ENCODE results near the gene TUT4. TPM values are rescaled to one million over a fixed set of nuclear protein-coding genes. Genes with fewer than 3 reads are reported as not detected.

TUT4 gene
- total and polyA plus RNA-seq, 10 donors, result 31.7 to 120 (median 79.2) TPM

DNA sequence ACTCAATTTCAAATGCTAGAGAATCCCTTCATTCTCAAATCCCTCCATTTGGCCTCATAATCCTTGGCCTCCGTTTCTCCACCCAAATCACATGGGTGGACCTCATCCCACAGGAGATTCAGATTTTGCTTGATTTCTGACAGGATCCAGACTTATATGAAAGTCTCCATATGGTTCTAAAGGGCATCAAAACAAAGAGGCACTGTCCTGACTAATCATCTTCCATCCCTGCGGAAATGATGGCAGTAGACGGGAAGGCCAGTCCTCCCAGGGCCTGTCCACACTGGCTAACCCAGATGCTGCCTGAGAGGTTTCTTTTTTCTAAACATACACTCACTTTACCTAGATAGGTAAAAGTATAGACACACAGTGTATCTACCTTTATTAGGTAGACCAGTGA, 167.5 kb downstream of the TUT4 start:
- Histone ChIP-seq H3K9me3 (no peaks in the 10 kb centered on the region), H3K27ac (no peak overlapping the region), H3K36me3 (peaks cover 0 to 92% (median 2%) of the 10 kb centered on the region in 6 donors), H3K4me1 (no peaks in the 10 kb centered on the region), H3K4me3 (no peak overlapping the region), H3K27me3 (replicated peaks in 1 of 7) (no peaks in the 10 kb centered on the region)
- no peak for DNase-seq
- intact Hi-C loops (cut with DNase I; ENCODE audit: low total_unique reads), result no loop called here
- TF ChIP-seq POLR2AphosphoS5 (IDR thresholded peaks at IDR 0.05) (no peak), POLR2A (IDR thresholded peaks at IDR 0.05) (no peak)
- TF ChIP-seq, protein P1, sequence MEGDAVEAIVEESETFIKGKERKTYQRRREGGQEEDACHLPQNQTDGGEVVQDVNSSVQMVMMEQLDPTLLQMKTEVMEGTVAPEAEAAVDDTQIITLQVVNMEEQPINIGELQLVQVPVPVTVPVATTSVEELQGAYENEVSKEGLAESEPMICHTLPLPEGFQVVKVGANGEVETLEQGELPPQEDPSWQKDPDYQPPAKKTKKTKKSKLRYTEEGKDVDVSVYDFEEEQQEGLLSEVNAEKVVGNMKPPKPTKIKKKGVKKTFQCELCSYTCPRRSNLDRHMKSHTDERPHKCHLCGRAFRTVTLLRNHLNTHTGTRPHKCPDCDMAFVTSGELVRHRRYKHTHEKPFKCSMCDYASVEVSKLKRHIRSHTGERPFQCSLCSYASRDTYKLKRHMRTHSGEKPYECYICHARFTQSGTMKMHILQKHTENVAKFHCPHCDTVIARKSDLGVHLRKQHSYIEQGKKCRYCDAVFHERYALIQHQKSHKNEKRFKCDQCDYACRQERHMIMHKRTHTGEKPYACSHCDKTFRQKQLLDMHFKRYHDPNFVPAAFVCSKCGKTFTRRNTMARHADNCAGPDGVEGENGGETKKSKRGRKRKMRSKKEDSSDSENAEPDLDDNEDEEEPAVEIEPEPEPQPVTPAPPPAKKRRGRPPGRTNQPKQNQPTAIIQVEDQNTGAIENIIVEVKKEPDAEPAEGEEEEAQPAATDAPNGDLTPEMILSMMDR (IDR thresholded peaks at IDR 0.05 in 8 of 11, conservative IDR thresholded peaks at IDR 0.05 in 3 of 11), result no peak
- WGBS, 5 donors, result 96 to 100% (median 98%) methylated on average over 3 of the region's 3 CpGs

Other genes starting within 250 kb of the TUT4 start
- gene CC2D1B, start 186.9 kb downstream of the TUT4 start, total RNA-seq, result 10 to 100 TPM; 29.8 to 44.0 (median 36.2) TPM
- gene CC2D1B, start 186.9 kb downstream of the TUT4 start, polyA plus RNA-seq, result 10 to 100 TPM; 14.8 to 23.2 (median 14.9) TPM
- 1 to 10 TPM in 5 of 7 donors, under 1 TPM in 2; 0.60 to 5.4 (median 2.7) TPM for gene ORC1, start 148.7 kb downstream of the TUT4 start, total RNA-seq
- gene ORC1, start 148.7 kb downstream of the TUT4 start, polyA plus RNA-seq, result 1 to 10 TPM; 1.0 to 1.6 (median 1.3) TPM
- gene PRPF38A, start 148.5 kb downstream of the TUT4 start, total RNA-seq, result 10 to 100 TPM; 21.7 to 50.4 (median 41.7) TPM
- 10 to 100 TPM; 13.8 to 18.1 (median 15.2) TPM for gene PRPF38A, start 148.5 kb downstream of the TUT4 start, polyA plus RNA-seq
- gene GPX7, start 49.3 kb upstream of the TUT4 start, total RNA-seq, result 10 to 100 TPM in 4 of 7 donors, 1 to 10 TPM in 3; 6.4 to 24.7 (median 12.9) TPM
- gene GPX7, start 49.3 kb upstream of the TUT4 start, polyA plus RNA-seq, result 10 to 100 TPM; 13.8 to 23.5 (median 17.9) TPM
- 10 to 100 TPM; 12.8 to 23.6 (median 17.9) TPM for gene SHISAL2A, start 80.1 kb upstream of the TUT4 start, total RNA-seq
- 10 to 100 TPM in 2 of 3 donors, 1 to 10 TPM in 1; 9.2 to 15.5 (median 14.4) TPM for gene SHISAL2A, start 80.1 kb upstream of the TUT4 start, polyA plus RNA-seq
- gene COA7, start 145.3 kb upstream of the TUT4 start, total RNA-seq, result 10 to 100 TPM in 3 of 7 donors, 1 to 10 TPM in 4; 5.0 to 12.8 (median 8.8) TPM
- 1 to 10 TPM; 1.9 to 5.6 (median 3.5) TPM for gene COA7, start 145.3 kb upstream of the TUT4 start, polyA plus RNA-seq
- 10 to 100 TPM; 18.2 to 35.5 (median 26.0) TPM for gene ZYG11B, start 173.4 kb upstream of the TUT4 start, total RNA-seq
- gene ZYG11B, start 173.4 kb upstream of the TUT4 start, polyA plus RNA-seq, result 1 to 10 TPM; 3.0 to 5.0 (median 3.4) TPM